Endodermal cell (in vitro differentiated cells): Measurements from ENCODE around the gene PHLPP1. TPM values are rescaled to one million over a fixed set of nuclear protein-coding genes. Genes with fewer than 3 reads are reported as not detected.

Experiments
- DNase-seq: peaks from one replicate; pipeline ENCODE4 v3.0.0-alpha.2; 2017
- H3K27ac ChIP-seq: 2 replicates; pipeline ENCODE4 v1.5.1; 2013; ENCODE audit warnings: mild to moderate bottlenecking, low read depth, low read length, moderate library complexity
- H3K27me3 ChIP-seq: 2 replicates; pipeline ENCODE4 v1.6.1; 2013; ENCODE audit warnings: mild to moderate bottlenecking, low read length, moderate library complexity; ENCODE audit not compliant: insufficient read depth, control insufficient read depth, poor library complexity, severe bottlenecking
- H3K36me3 ChIP-seq: 2 replicates; pipeline ENCODE4 v1.7.0; 2013; ENCODE audit warnings: mild to moderate bottlenecking, low read length, moderate library complexity; ENCODE audit not compliant: control insufficient read depth, insufficient read depth
- H3K4me1 ChIP-seq: one replicate; pipeline ENCODE4 v1.7.0; 2013; ENCODE audit warnings: low read length; ENCODE audit not compliant: control insufficient read depth, insufficient read depth
- H3K4me3 ChIP-seq: 2 replicates; pipeline ENCODE4 v1.5.1; 2013; ENCODE audit warnings: mild to moderate bottlenecking, low read length, moderate library complexity
- H3K9ac ChIP-seq: 2 replicates; pipeline ENCODE4 v1.6.1; 2013; ENCODE audit warnings: mild to moderate bottlenecking, low read length, moderate library complexity; ENCODE audit not compliant: poor library complexity, severe bottlenecking; ENCODE audit errors: extremely low read depth
- H3K9me3 ChIP-seq: 2 replicates; pipeline ENCODE4 v1.6.1; 2013; ENCODE audit warnings: mild to moderate bottlenecking, low read length, moderate library complexity; ENCODE audit not compliant: control insufficient read depth
- H3K27ac Mint-ChIP-seq: 2 replicates; pipeline ENCODE4 v1.8.0; 2020; ENCODE audit warnings: mixed read lengths
- H3K27me3 Mint-ChIP-seq: 2 replicates; pipeline ENCODE4 v1.8.0; 2021; ENCODE audit warnings: mild to moderate bottlenecking, mixed read lengths; ENCODE audit not compliant: insufficient read depth
- H3K36me3 Mint-ChIP-seq: 2 replicates; pipeline ENCODE4 v1.8.0; 2020; ENCODE audit warnings: low read depth, mixed read lengths
- H3K4me1 Mint-ChIP-seq: 2 replicates; pipeline ENCODE4 v1.8.0; 2020; ENCODE audit warnings: mixed read lengths
- H3K4me3 Mint-ChIP-seq: 2 replicates; pipeline ENCODE4 v1.8.0; 2020; ENCODE audit warnings: mild to moderate bottlenecking, moderate library complexity, mixed read lengths
- H3K9me3 Mint-ChIP-seq: 2 replicates; pipeline ENCODE4 v1.8.0; 2020; ENCODE audit warnings: mild to moderate bottlenecking, mixed read lengths
- WGBS, 2 experiments: methylation state at CpG; one replicate each; pipeline versions ENCODE4 v1.1.5 to v1.1.7; 2013; ENCODE audit warnings: missing lambda C conversion rate in 2 of 2, mixed read lengths in 1 of 2; ENCODE audit not compliant: insufficient coverage in 1 of 2, insufficient read length in 1 of 2; 5-methylcytosine and 5-hydroxymethylcytosine counted together
- total RNA-seq, 2 donors: library from RNA; stranded (reverse); fragmentation: NEBNext Ultra II Directional in 1 of 2; extraction: Animal tissue kit (Norgen Biotek cat#: 25700) in 1 of 2; gene quantifications; 2 replicates in 1 of 2; 3 replicates in 1 of 2; pipeline ENCODE4 v1.2.1, GENCODE V29; 2021
- TF ChIP-seq, protein P1 (sequence below): fragments of 200-600 bp; sonication (generic); conservative IDR thresholded peaks from 2 replicates; pipeline ENCODE4 v1.5.0; 2021; ENCODE audit warnings: antibody characterized with exemption, mild to moderate bottlenecking

PHLPP1 gene
- total RNA-seq, 2 donors from 2014 or later = 19.8 to 28.1 TPM

DNA sequence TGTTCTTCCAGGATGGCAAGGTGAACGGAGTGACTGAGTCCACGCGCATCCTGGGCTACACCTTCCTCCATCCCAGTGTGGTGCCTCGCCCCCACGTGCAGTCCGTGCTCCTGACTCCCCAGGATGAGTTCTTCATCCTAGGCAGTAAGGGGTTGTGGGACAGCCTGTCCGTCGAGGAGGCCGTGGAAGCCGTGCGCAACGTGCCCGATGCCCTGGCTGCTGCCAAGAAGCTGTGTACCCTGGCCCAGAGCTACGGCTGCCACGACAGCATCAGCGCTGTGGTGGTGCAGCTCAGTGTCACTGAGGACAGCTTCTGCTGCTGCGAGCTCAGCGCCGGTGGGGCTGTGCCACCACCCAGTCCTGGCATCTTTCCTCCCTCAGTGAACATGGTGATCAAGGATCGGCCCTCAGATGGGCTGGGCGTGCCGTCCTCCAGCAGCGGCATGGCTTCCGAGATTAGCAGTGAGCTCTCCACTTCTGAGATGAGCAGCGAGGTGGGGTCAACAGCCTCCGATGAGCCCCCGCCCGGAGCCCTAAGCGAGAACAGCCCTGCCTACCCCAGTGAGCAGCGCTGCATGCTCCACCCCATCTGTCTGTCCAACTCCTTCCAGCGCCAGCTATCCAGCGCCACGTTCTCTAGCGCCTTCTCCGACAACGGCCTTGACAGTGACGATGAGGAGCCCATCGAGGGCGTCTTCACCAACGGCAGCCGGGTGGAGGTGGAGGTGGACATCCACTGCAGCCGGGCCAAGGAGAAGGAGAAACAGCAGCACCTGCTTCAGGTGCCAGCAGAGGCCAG is 263.1 kb downstream of the PHLPP1 start:
- H3K36me3 ChIP-seq = peaks cover 11% of the 10 kb centered on the region
- no peak overlapping the region for H3K4me3 Mint-ChIP-seq
- H3K9ac ChIP-seq = no peak overlapping the region
- peaks cover 25% of the 10 kb centered on the region for H3K36me3 Mint-ChIP-seq
- no peaks in the 10 kb centered on the region for H3K4me1 ChIP-seq
- H3K27me3 ChIP-seq = no peaks in the 10 kb centered on the region
- H3K9me3 ChIP-seq = no peaks in the 10 kb centered on the region
- 94 to 96% methylated on average over 36 to 42 of the region's 42 CpGs for WGBS, 2 experiments
- no peak overlapping the region for H3K4me3 ChIP-seq
- TF ChIP-seq, protein P1, sequence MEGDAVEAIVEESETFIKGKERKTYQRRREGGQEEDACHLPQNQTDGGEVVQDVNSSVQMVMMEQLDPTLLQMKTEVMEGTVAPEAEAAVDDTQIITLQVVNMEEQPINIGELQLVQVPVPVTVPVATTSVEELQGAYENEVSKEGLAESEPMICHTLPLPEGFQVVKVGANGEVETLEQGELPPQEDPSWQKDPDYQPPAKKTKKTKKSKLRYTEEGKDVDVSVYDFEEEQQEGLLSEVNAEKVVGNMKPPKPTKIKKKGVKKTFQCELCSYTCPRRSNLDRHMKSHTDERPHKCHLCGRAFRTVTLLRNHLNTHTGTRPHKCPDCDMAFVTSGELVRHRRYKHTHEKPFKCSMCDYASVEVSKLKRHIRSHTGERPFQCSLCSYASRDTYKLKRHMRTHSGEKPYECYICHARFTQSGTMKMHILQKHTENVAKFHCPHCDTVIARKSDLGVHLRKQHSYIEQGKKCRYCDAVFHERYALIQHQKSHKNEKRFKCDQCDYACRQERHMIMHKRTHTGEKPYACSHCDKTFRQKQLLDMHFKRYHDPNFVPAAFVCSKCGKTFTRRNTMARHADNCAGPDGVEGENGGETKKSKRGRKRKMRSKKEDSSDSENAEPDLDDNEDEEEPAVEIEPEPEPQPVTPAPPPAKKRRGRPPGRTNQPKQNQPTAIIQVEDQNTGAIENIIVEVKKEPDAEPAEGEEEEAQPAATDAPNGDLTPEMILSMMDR = no peak
- H3K27me3 Mint-ChIP-seq = no peaks in the 10 kb centered on the region
- no peak overlapping the region for H3K27ac Mint-ChIP-seq
- no peak for DNase-seq
- peak overlapping the region; percentile 59 for H3K27ac ChIP-seq
- H3K9me3 Mint-ChIP-seq = no peaks in the 10 kb centered on the region
- peaks cover 4% of the 10 kb centered on the region for H3K4me1 Mint-ChIP-seq

DNA sequence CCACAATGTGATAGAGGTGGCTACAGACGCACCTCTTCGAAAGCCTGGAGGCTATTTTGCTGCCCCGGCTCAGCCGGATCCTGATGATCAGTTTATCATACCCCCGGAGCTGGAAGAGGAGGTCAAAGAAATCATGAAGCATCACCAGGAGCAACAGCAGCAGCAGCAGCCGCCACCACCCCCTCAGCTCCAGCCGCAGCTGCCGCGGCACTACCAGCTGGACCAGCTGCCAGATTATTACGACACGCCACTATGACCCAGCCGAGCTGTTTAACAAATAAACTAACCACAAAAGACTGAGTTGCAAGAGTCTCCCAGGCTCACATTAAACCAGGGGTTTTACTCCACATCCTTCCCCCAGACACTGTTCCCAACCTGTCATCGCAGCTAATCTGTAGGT is 263.8 kb downstream of the PHLPP1 start:
- Mint-ChIP-seq H3K36me3 (peaks cover 25% of the 10 kb centered on the region), H3K4me1 (peaks cover 4% of the 10 kb centered on the region), H3K27ac (no peak overlapping the region), H3K27me3 (no peaks in the 10 kb centered on the region), H3K4me3 (no peak overlapping the region), H3K9me3 (no peaks in the 10 kb centered on the region)
- no peak for DNase-seq
- TF ChIP-seq, protein P1 = no peak
- Histone ChIP-seq H3K4me3 (no peak overlapping the region), H3K9ac (no peak overlapping the region), H3K9me3 (no peaks in the 10 kb centered on the region), H3K36me3 (peaks cover 11% of the 10 kb centered on the region), H3K27me3 (no peaks in the 10 kb centered on the region), H3K27ac (peak overlapping the region; percentile 59), H3K4me1 (no peaks in the 10 kb centered on the region)
- WGBS, 2 experiments = 94 to 95% methylated on average over 11 to 13 of the region's 13 CpGs

DNA sequence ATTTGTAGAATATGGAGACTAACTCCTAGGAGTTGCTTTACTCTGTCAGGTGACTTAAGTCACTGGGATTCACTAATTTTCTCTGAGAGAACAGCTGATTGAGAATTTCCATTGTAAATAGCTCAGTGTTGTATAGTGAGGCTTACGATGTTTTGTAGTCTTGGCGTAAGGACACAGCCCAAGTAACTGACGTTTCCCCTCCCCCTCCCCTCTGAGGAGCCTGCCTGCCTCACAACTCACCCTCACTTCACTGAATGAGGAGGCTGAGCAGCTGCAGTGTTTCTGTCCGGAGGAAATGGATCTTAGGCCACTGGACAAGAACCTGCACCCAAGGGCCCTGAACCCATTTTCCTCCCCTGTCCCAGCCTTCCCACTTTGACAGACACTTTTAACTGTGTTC is 264.6 kb downstream of the PHLPP1 start:
- Histone ChIP-seq H3K27ac (peak overlapping the region; percentile 38), H3K27me3 (no peaks in the 10 kb centered on the region), H3K36me3 (peaks cover 11% of the 10 kb centered on the region), H3K4me3 (no peak overlapping the region), H3K9ac (no peak overlapping the region), H3K4me1 (no peaks in the 10 kb centered on the region), H3K9me3 (no peaks in the 10 kb centered on the region)
- peaks cover 22% of the 10 kb centered on the region for H3K36me3 Mint-ChIP-seq
- TF ChIP-seq, protein P1 = no peak
- no peak for DNase-seq
- WGBS, 2 experiments = 78 to 89% methylated on average over 4 of the region's 4 CpGs
- H3K27me3 Mint-ChIP-seq = no peaks in the 10 kb centered on the region
- H3K27ac Mint-ChIP-seq = no peak overlapping the region
- H3K9me3 Mint-ChIP-seq = no peaks in the 10 kb centered on the region
- H3K4me3 Mint-ChIP-seq = no peak overlapping the region
- H3K4me1 Mint-ChIP-seq = peaks cover 4% of the 10 kb centered on the region
